Activated CD4-positive, CD25-positive, alpha-beta regulatory T cell (primary cell): ENCODE results near the gene PCDHGC4.

Source experiments
- DNase-seq, 4 experiments: peaks; one replicate each; lab custom pipeline; 2025; lab: John Stamatoyannopoulos, UW

The PCDHGC4 gene

DNA sequence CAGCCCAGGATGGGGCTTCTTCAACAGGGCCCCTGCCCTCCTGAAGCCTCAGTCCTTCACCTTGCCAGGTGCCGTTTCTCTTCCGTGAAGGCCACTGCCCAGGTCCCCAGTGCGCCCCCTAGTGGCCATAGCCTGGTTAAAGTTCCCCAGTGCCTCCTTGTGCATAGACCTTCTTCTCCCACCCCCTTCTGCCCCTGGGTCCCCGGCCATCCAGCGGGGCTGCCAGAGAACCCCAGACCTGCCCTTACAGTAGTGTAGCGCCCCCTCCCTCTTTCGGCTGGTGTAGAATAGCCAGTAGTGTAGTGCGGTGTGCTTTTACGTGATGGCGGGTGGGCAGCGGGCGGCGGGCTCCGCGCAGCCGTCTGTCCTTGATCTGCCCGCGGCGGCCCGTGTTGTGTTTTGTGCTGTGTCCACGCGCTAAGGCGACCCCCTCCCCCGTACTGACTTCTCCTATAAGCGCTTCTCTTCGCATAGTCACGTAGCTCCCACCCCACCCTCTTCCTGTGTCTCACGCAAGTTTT lies 27.6 kb downstream of the PCDHGC4 start:
- peak; percentile 69 to 88 (median 75) for DNase-seq

- no peak for DNase-seq
These were observed 28.2 kb downstream of the PCDHGC4 start for GRCh38 chr5:141512911-141513626.

DNA sequence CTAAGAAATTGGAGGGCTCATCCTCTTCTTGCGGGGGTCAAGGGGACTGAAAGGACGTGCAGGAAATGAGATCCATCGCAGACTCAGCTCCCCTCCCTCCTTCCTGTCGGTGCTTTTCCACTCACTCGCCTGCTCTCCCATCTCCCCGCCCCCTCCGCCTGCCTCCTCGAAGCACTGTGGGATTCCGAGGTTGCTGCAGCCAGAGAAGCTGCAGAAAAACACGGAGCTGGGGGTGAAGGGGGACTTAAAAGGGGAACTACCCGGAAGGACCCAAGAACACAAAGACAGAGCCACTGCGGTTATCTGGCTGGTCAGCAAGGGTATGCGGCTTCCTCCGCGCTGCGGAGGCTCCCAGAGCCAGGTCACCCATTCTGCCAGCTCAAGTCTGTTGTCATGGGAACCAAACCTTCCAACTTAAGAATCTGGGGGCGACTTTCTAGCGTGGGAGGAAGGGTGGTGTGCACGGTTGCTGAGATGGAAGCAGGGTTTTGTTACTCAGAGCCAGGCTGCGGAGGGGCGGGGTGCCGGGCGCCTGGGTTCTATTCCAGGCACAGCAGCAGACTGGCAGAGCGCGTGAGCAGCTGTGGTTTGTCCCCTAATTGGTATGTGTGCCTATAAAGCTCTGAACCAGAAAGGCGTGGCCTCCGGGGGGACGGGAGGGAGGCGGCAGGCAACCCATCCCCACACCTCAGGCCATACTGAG lies 28.9 kb downstream of the PCDHGC4 start:
- peak in 1 of 4 experiments; percentile 40 for DNase-seq

- no peak for DNase-seq
These were observed 29.7 kb downstream of the PCDHGC4 start for GRCh38 chr5:141514330-141515133.

DNA sequence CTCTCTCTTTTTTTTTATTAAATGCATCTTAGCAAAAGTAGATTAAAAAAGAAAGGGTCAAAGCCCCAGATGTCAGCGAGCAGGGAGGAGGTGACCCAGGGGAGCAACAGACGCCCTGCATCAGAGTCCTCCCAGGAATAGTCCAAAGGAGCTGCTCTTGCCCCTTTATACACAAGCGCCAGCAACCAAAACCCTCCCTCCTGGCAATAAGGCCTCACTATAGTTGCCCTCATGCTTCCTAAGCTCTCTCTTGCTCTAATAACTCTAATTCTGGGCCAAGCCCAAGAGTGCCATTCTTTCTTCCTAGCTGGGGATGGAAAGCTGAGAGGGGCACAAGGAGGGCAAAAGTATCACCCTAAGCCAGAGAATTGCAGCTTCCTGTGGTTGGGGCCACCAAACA lies 30.3 kb downstream of the PCDHGC4 start:
- no peak for DNase-seq

DNA sequence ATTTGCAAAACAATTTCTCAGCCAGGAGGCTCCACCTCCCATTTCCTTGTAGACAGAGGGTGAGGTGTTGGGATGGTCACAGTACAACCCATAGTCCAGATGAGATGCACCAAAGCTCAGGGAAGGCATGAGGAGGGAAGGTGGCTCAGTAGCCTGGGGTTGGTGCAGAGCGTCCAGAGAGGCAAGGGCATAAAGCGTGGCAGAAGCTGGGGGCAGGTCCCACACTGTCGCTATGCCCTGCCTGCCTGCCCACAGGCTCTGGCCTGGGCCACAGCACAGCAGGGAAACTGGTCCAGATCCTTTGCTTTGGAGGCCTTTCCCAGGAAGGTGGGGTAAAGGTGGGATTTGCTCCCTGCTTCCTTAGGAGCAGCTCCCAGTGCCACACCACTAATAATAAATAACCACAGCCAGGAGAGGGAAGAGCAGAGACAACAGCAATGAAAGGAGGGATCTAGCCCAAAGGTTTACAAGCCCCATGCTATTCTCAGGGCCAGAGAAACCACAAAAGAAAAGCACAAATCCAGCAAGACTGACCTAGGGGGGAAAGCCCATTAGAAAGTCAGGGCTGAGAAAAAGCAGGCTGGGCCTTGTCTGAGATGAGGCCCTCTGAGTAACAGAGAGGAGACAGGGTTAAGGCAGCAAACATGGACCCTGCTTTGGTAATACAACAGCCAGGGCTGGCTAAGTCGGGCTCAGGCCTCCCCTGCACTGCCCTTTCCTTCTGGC lies 31.3 kb downstream of the PCDHGC4 start:
- DNase-seq, result no peak

DNA sequence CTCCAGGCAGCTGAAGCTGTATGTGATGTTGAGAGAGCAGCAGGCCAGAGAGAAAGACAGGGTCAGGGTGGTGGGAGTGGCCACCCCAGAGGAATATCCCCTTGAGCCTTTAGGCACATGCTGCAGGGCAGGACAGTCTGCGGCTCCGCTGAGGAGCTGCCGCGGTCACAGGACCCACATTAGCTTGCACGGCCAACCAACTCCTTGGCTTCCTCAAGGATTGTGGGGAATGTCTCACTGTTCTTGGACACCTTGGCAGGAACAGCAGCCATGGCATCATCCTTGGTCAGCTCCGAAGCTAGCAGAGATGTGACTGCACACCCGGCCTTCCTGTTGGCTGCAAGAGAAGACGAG lies 31.8 kb downstream of the PCDHGC4 start:
- no peak for DNase-seq

- DNase-seq, result no peak
These were observed 32.5 kb downstream of the PCDHGC4 start for GRCh38 chr5:141517312-141517711.

DNA sequence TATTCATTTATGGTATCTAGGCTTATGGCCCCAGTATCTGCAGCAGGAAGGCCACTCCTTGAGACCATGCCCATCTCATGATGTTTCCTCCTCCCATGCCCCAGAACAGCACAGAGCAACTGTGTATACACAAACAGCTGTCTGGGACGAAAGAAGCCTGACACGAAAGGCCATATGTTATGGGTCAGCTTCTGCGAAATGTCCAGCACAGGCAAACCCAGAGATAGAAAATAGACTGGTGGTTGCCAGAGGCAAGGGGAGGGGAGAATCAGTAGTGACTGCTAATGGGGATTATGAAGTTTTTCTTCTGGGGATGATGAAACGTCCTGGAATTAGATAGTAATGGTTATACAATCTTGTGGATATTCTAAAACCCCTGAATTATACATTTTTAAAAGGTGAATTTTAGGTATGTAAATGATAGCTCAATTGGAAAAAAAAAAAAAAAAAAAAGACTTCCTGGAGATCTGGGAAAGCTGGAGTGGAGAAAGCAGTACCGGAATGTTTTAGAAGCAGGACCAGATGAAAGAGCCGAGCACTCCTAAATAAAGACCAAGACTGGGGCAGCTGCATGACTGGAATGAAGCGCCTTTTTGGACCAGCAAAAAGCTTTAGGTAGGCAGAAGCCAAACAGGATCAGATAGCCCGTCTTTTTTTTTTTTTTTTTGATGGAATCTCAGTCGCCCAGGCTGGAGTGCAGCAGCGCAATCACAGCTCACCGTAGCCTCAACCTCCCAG lies 33.2 kb downstream of the PCDHGC4 start:
- no peak for DNase-seq

- DNase-seq, result no peak
These were observed 33.8 kb downstream of the PCDHGC4 start for GRCh38 chr5:141518618-141519015.

DNA sequence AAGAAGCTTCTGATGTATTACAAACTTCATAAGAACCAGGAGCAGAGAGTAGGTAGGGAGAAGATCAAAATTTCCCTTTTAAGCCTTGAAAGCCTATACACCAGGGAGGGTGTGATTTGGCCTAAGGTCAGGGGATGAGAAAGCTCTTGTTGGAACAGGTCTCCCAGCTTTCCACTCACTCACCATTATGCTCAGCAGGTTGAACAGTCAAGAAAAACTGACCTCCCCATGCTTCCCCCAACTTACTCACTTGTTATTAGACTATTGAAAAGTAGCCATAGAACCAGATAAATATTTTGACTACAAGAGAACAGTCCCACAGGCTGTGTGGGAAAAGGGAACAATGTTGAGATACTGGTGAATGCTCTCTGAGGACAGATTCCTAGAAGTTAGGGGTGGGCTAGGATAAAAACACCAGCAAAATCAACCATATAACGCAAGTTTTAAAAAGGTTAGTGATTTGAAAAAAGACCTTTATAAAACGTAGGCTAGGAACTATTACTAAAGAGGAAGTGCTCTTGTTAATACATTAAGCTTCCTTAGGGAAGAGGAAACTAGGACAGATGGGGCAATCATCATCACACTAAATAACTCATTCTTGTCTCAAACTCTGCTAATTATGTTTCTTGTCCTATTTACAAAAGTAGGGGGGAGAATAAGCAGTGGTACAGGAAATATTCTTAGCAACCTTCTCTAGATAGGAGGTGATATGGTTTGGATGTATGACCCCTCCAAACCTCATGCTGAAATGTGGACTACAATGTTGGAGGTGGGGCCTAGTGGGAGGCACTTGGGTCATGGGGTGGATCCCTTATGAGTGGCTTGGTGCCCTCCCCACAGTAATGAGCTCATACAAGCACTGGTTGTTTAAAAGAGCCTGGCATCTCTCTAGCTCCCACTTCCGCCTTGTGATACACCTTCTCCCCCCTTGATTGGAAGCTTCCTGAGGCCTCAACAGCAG lies 35.1 kb downstream of the PCDHGC4 start:
- DNase-seq, result no peak

DNA sequence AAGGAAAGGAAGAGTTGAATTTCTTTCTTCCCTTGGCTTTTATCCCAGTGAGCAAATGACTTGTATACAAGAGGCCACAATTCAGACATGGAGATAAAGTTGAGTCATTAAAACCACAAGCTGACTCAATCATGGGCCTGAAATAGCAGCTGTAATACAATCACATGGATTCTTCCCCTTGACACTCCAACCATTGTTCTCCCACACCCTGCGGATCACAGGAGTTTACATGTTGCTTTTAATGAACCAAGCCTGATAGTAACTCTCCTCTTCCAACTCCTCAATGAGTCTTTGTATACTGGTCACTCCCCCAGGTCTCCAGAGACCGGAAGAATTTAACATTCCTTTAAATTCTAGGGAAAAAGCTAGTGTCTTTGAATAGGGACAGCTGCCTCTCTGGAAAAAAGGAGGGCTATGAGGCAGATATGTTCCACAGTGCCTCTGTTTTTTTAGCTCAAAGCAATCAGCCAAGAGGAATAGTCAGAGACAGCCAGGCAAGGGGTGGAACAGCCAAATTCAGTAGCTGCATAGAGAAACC lies 36.5 kb downstream of the PCDHGC4 start:
- DNase-seq, result no peak

- no peak for DNase-seq
These were observed 37.5 kb downstream of the PCDHGC4 start for GRCh38 chr5:141522301-141522700.

DNA sequence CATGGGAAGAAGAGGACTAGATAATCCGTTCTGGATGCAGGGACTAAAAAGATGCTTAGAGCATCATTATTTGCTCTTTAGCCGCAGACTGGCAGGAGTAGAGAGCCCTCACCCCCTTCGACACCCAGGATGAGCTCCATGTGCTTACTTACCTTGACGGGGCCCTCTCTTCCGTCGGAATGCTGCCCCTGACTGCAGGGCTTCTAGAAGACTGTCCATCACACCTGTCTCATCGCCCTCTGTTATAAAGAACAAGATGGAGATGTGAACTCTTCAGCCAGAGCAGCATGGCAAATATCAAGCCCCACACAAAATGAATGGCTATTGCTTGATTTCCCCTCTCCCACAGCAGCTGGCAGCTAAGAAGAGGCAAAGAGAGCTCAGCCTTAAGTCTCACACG lies 39.2 kb downstream of the PCDHGC4 start:
- no peak for DNase-seq

DNA sequence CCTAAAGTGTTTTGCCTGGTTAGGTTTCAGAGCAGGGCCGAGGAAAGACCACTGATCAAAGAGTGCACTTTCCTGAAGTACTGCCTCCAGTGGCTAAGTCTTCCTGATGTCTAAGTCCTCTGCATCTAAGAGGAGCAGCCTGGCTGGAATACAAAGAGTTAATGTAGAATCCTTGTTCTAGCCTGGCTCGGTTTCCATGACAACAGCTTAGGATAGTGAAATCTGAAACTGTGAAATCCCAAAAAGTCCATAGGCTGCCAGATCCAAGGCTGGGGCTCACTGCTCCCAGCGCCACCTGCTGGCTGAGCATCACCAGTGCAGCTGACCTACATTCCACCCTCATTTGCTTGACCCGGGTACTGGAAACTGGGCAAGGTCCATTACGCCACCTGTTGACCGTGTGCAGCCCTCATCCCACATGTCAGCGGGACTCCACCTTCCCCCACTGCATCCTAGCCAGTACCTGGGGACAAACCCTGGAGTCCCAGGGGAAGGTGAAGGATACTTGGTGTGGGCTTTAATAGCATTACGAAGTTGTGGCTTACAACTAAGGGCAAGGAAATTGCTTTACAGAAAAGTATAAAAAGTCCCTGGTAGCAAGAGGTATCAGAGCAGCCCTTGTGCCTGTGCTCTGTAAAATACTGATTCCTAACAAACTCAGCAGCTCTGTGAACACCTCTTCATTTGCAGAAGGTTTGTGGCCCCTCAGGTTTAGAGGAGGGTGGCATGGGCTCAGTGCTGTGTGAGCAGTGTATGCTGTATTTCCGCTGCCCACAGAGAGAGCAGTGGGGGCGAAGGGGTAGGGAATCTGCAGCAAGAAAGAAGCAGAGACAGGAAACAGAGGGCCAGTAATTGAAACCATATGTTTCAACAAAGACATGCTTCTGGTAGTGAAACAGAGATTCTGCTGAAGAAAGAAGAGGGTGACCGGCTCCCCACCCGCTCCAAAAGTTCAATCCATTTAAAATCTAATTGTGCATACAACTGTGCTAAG lies 40.1 kb downstream of the PCDHGC4 start:
- peak; percentile 7 to 23 (median 14) for DNase-seq

- DNase-seq, result no peak
These were observed 40.8 kb downstream of the PCDHGC4 start for GRCh38 chr5:141525653-141526052.

DNA sequence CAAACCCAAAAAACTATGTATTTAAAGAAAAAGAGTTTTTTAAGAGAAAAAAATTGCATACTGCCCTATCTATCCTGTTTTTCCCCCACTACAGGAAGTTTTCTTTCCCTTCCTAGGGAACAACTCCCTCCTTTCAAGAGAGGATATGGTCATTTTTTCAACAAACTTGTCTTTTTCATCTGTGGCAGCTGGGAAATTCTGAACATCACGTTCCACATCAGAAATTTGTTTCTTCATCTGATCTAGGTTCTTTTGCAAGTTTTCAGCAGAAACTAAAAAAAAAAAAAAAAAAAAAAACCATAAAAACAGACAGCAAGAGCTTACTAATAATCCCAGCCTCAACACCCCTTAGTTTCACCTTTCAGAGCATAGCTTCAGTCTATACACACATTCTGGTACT lies 42.6 kb downstream of the PCDHGC4 start:
- DNase-seq, result no peak

- DNase-seq, result no peak
These were observed 43.6 kb downstream of the PCDHGC4 start for GRCh38 chr5:141528291-141528984.
